Measurements from ENCODE around the gene LMO7.

- no peak for TF ChIP-seq CTCF (IDR thresholded peaks at IDR 0.05 in 8 of 11, conservative IDR thresholded peaks at IDR 0.05 in 3 of 11)
- no peak for TF ChIP-seq POLR2A (IDR thresholded peaks at IDR 0.05)
Measured at GRCh38 chr13:75694722-75695121, 58.6 kb downstream of the LMO7 start.

Data from spleen (tissue), 7 donors.